Upper lobe of left lung (tissue), 6 donors: ENCODE results near the gene NUP93. TPM values are rescaled to one million over a fixed set of nuclear protein-coding genes. Genes with fewer than 3 reads are reported as not detected.
"Not testable (repeated sequence)": the region's sequence is repeated elsewhere in the genome, so short reads cannot be mapped to it uniquely, and the experiment has no call there.

ENCODE experiments used
- ATAC-seq, 2 donors: fragments of 200-7000 bp; cut with Tn5 transposase; one replicate each; pipeline ENCODE4 v1.9.1; 2022; ENCODE audit warnings: mild to moderate bottlenecking in 2 of 2, moderate library complexity in 2 of 2; ENCODE audit not compliant: low FRiP score in 2 of 2
- DNase-seq, 2 donors: peaks; one replicate each; pipeline ENCODE4 v3.0.0-alpha.2; 2019 to 2020
- H3K27ac ChIP-seq, 4 donors: fragments of 200-600 bp; sonication (generic); one replicate each; pipeline ENCODE4 v1.5.1; 2016 to 2019
- H3K27me3 ChIP-seq, 4 donors: fragments of 200-600 bp; sonication (generic); one replicate each; pipeline ENCODE4 v1.5.1; 2017 to 2019
- H3K36me3 ChIP-seq, 4 donors: fragments of 200-600 bp; sonication (generic); one replicate each; pipeline ENCODE4 v1.5.1; 2016 to 2019
- H3K4me1 ChIP-seq, 4 donors: fragments of 200-600 bp; sonication (generic); one replicate each; pipeline ENCODE4 v1.5.1; 2018 to 2019
- H3K4me3 ChIP-seq, 4 donors: fragments of 200-600 bp; sonication (generic); one replicate each; pipeline ENCODE4 v1.5.1; 2017 to 2019; ENCODE audit warnings: mild to moderate bottlenecking in 2 of 4, moderate library complexity in 1 of 4
- H3K9me3 ChIP-seq, 4 donors: fragments of 200-600 bp; sonication (generic); one replicate each; pipeline ENCODE4 v1.5.1; 2018 to 2019
- EP300 ChIP-seq, 4 donors: sonication (generic); formaldehyde crosslinking; IDR thresholded peaks; one replicate each; pipeline ENCODE4 v1.5.1; 2017; ENCODE audit warnings: antibody characterized with exemption in 4 of 4, control low read depth in 2 of 4
- POLR2A ChIP-seq, 4 donors: fragments of 450-650 bp; IDR thresholded peaks; one replicate each; pipeline ENCODE4 v1.5.1; 2016 to 2017; ENCODE audit warnings: antibody characterized with exemption in 4 of 4, mild to moderate bottlenecking in 2 of 4
- POLR2AphosphoS5 ChIP-seq, 2 donors: sonication (generic); formaldehyde crosslinking; IDR thresholded peaks; one replicate each; pipeline ENCODE4 v1.5.1; 2017; ENCODE audit warnings: antibody characterized with exemption in 2 of 2
- WGBS, 2 donors: methylation state at CpG; one replicate each; pipeline ENCODE4 v1.1.5; 2017 to 2018; 5-methylcytosine and 5-hydroxymethylcytosine counted together
- total RNA-seq, 6 donors: library from RNA; depleted of rRNA in 4 of 6; stranded (reverse); fragments of >200 nt in 4 of 6; gene quantifications; one replicate each; pipeline versions ENCODE4 v1.1.0 to v1.2.1, GENCODE V29; 2016 to 2021
- TF ChIP-seq, protein P1 (sequence below), 6 experiments: fragments of 450-650 bp in 4 of 6; fragments of 200-600 bp in 2 of 6; sonication (generic) in 2 of 6; IDR thresholded peaks; one replicate each; pipeline ENCODE4 v1.5.1; 2016 to 2019; ENCODE audit warnings: antibody characterized with exemption in 6 of 6
- donor health status: DM: no; HTN: no; CAD: no; lungs with moderate emphysema.
- donor health status: DM: no; HTN: yes; CAD: no; lungs with severe emphysema.

Gene NUP93
- total RNA-seq, 6 donors from 2014 or later = 30.9 to 57.3 (median 45.3) TPM

DNA sequence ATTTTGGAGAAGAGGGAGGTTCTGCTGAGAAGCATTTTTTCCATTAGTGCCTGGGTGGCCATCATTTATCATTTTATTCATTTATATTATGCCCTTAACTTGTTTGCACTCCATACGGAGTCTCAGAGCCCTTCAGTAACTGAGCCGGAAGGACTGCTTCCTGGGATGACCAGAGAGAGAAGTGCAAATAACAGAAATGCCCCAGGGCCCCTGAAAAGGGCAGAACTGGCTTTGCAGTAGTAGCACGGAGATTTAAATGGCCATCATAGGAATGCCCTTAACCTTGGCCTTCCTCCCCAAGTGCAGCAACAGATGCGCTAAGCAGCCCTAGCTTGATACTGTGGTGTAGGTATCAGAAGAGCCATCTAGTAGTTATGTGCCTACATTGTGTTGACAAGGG lies 58.5 kb downstream of the NUP93 start:
- DNase-seq = no peak
- Histone ChIP-seq H3K9me3 (no peaks in the 10 kb centered on the region), H3K4me1 (peaks cover 0 to 8% (median 4%) of the 10 kb centered on the region in 4 donors), H3K4me3 (no peak overlapping the region), H3K36me3 (no peaks in the 10 kb centered on the region), H3K27ac (no peak overlapping the region), H3K27me3 (no peaks in the 10 kb centered on the region)
- ATAC-seq = no peak
- WGBS, 2 donors = 61 to 66% methylated on average over 4 of the region's 4 CpGs
- no peak for TF ChIP-seq EP300 (IDR thresholded peaks at IDR 0.05)
- TF ChIP-seq, protein P1, sequence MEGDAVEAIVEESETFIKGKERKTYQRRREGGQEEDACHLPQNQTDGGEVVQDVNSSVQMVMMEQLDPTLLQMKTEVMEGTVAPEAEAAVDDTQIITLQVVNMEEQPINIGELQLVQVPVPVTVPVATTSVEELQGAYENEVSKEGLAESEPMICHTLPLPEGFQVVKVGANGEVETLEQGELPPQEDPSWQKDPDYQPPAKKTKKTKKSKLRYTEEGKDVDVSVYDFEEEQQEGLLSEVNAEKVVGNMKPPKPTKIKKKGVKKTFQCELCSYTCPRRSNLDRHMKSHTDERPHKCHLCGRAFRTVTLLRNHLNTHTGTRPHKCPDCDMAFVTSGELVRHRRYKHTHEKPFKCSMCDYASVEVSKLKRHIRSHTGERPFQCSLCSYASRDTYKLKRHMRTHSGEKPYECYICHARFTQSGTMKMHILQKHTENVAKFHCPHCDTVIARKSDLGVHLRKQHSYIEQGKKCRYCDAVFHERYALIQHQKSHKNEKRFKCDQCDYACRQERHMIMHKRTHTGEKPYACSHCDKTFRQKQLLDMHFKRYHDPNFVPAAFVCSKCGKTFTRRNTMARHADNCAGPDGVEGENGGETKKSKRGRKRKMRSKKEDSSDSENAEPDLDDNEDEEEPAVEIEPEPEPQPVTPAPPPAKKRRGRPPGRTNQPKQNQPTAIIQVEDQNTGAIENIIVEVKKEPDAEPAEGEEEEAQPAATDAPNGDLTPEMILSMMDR (IDR thresholded peaks at IDR 0.05) = no peak
- no peak for TF ChIP-seq POLR2A (IDR thresholded peaks at IDR 0.05)
- no peak for TF ChIP-seq POLR2AphosphoS5 (IDR thresholded peaks at IDR 0.05)

DNA sequence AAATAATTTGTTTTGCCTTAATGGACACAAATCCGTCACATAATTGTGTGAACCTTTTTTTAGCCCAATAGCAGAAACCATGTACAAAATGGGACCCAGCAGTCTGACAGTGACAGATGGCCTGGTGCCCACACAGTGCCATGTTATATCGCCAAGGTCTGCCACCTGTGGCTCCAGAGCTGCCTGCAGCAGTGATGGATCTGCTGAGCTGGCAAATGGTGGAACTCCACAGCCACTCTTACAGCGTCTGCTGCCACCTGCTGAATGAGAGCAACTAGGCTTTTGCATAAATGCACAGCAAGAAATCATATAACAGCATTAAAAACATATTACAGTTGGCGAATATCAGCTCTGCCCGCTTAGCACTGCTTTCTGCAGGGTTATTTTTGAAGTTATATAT lies 59.4 kb downstream of the NUP93 start:
- Histone ChIP-seq H3K36me3 (no peaks in the 10 kb centered on the region), H3K4me1 (peaks cover 0 to 8% (median 4%) of the 10 kb centered on the region in 4 donors), H3K4me3 (no peak overlapping the region), H3K9me3 (no peaks in the 10 kb centered on the region), H3K27me3 (no peaks in the 10 kb centered on the region), H3K27ac (no peak overlapping the region)
- 78 to 91% methylated on average over 5 of the region's 5 CpGs for WGBS, 2 donors
- ATAC-seq (peak in 1 of 2 donors; percentile 63), DNase-seq (peak in 1 of 2 donors; percentile 62)
- no peak for TF ChIP-seq POLR2A (IDR thresholded peaks at IDR 0.05)
- TF ChIP-seq POLR2AphosphoS5 (IDR thresholded peaks at IDR 0.05) = no peak
- TF ChIP-seq EP300 (IDR thresholded peaks at IDR 0.05) = no peak
- TF ChIP-seq, protein P1 (IDR thresholded peaks at IDR 0.05) = peak in 2 of 6 experiments; percentile 41 to 45

- Histone ChIP-seq H3K27ac (no peak overlapping the region), H3K4me3 (no peak overlapping the region)
- TF ChIP-seq POLR2AphosphoS5 (IDR thresholded peaks at IDR 0.05) (no peak), EP300 (IDR thresholded peaks at IDR 0.05) (no peak), POLR2A (IDR thresholded peaks at IDR 0.05) (no peak)
- TF ChIP-seq, protein P1 (IDR thresholded peaks at IDR 0.05) = no peak
These were observed 63.0 kb downstream of the NUP93 start for GRCh38 chr16:56792967-56793366.

GRCh38 chr16:56793492-56793891 lies 63.6 kb downstream of the NUP93 start:
- H3K27ac ChIP-seq = no peak overlapping the region
- TF ChIP-seq, protein P1 (IDR thresholded peaks at IDR 0.05) = peak in 4 of 6 experiments; percentile 9 to 40 (median 16)
- TF ChIP-seq POLR2A (IDR thresholded peaks at IDR 0.05) (no peak), EP300 (IDR thresholded peaks at IDR 0.05) (no peak), POLR2AphosphoS5 (IDR thresholded peaks at IDR 0.05) (no peak)
- no peaks in the 10 kb centered on the region for H3K36me3 ChIP-seq
- ATAC-seq (no peak), DNase-seq (no peak)
- no peak overlapping the region for H3K4me3 ChIP-seq
- no peaks in the 10 kb centered on the region for H3K27me3 ChIP-seq
- 50 to 73% methylated on average over 6 of the region's 6 CpGs for WGBS, 2 donors
- no peaks in the 10 kb centered on the region for H3K9me3 ChIP-seq
- no peaks in the 10 kb centered on the region for H3K4me1 ChIP-seq

More at GRCh38 chr16:56792967-56793366, 63.0 kb downstream of the NUP93 start:
- Histone ChIP-seq H3K27me3 (no peaks in the 10 kb centered on the region), H3K4me1 (no peaks in the 10 kb centered on the region), H3K9me3 (no peaks in the 10 kb centered on the region), H3K36me3 (no peaks in the 10 kb centered on the region)
- ATAC-seq = no peak
- no peak for DNase-seq

- Histone ChIP-seq H3K4me1 (no peaks in the 10 kb centered on the region), H3K9me3 (no peaks in the 10 kb centered on the region), H3K36me3 (no peaks in the 10 kb centered on the region), H3K4me3 (no peak overlapping the region), H3K27me3 (no peaks in the 10 kb centered on the region), H3K27ac (no peak overlapping the region)
- ATAC-seq (no peak), DNase-seq (no peak)
- TF ChIP-seq, protein P1 (IDR thresholded peaks at IDR 0.05) = no peak
- TF ChIP-seq POLR2AphosphoS5 (IDR thresholded peaks at IDR 0.05) = no peak
- TF ChIP-seq POLR2A (IDR thresholded peaks at IDR 0.05) = no peak
- no peak for TF ChIP-seq EP300 (IDR thresholded peaks at IDR 0.05)
- WGBS, 2 donors = 85 to 90% methylated on average over 3 of the region's 3 CpGs
These were observed 65.1 kb downstream of the NUP93 start for GRCh38 chr16:56795011-56795410.

GRCh38 chr16:56797038-56797437 lies 67.1 kb downstream of the NUP93 start:
- not testable (repeated sequence) for H3K4me1 ChIP-seq, H3K27ac ChIP-seq, H3K27me3 ChIP-seq, H3K4me3 ChIP-seq, H3K9me3 ChIP-seq, DNase-seq, H3K36me3 ChIP-seq, ATAC-seq
- WGBS, 2 donors = 91 to 93% methylated on average over 2 of the region's 2 CpGs
